Glomerular endothelial cell (primary cell): Measurements from ENCODE around the gene ROPN1L. TPM values are rescaled to one million over a fixed set of nuclear protein-coding genes. Genes with fewer than 3 reads are reported as not detected.
"Not testable (repeated sequence)": the region's sequence is repeated elsewhere in the genome, so short reads cannot be mapped to it uniquely, and the experiment has no call there.

ENCODE experiments used
- DNase-seq: peaks from one replicate; pipeline ENCODE4 v3.0.0-alpha.2; 2011; ENCODE audit warnings: low read depth, low spot score; ENCODE audit errors: extremely low read depth
- total RNA-seq: library from RNA; depleted of rRNA; stranded (reverse); fragments of >200 nt; gene quantifications from 2 replicates; pipeline ENCODE4 v1.2.3, GENCODE V29; 2015

The ROPN1L gene
- total RNA-seq, 1 donor from 2014 or later: 1.5 TPM

DNA sequence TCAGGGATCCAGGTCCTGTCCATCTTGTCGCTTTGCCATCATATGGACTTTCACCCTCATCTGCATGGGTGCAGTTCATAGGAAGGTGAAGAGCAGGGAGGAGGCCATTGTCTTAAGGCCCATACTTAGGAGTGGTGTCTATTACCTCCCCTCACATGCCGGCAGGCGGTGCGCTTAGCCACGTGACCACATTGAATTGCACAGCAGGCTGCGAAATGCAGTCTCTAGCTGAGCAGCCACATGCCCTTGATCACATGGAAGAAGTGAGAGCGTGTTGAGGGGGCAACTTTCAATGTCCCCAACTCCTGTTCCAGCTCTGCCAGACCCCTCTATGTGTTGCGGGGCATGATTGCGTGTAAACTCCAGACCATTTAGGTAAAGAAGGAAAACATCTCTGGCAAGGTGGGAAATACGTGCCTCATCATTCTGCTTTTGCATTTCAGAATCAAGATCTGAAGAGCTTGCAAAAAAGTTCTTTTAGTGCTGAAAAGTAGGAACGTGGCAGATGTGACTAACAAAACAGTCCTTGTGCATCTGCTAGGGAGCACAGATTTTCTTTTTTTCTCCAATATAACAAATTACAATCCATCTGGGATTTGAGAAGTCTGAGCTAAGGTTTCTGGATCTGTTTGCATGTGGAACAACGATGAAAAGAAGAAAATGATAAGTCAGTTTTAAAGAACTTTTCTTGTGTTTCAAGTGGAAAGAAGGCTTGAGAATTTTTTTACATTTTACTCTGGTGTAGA is 34.4 kb downstream of the ROPN1L start:
- DNase-seq: no peak

- no peak for DNase-seq
These were observed 35.2 kb downstream of the ROPN1L start for GRCh38 chr5:10476878-10477277.

DNA sequence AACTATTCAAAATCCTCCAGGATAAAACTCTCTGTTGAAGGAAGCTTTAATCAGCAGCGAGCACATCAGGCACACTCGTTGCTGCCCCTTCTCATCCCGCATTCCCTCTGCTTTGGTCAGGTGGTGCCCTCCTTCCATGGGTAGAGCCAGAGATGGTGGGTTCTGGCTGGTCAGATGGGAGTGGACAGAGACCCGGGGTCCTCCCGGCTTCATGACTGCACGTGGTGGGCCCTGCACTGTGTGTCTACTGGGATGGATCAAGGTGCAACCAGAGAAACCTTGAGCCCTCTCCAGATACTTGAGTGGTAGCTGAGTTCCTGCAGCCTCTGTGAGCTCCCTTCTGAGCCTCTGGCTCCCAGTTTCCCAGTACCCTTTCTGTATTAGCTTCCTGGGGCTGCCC is 36.3 kb downstream of the ROPN1L start:
- no peak for DNase-seq

- no peak for DNase-seq
These were observed 36.8 kb downstream of the ROPN1L start for GRCh38 chr5:10478436-10478835.

- no peak for DNase-seq
These were observed 37.6 kb downstream of the ROPN1L start for GRCh38 chr5:10479154-10479721.

DNA sequence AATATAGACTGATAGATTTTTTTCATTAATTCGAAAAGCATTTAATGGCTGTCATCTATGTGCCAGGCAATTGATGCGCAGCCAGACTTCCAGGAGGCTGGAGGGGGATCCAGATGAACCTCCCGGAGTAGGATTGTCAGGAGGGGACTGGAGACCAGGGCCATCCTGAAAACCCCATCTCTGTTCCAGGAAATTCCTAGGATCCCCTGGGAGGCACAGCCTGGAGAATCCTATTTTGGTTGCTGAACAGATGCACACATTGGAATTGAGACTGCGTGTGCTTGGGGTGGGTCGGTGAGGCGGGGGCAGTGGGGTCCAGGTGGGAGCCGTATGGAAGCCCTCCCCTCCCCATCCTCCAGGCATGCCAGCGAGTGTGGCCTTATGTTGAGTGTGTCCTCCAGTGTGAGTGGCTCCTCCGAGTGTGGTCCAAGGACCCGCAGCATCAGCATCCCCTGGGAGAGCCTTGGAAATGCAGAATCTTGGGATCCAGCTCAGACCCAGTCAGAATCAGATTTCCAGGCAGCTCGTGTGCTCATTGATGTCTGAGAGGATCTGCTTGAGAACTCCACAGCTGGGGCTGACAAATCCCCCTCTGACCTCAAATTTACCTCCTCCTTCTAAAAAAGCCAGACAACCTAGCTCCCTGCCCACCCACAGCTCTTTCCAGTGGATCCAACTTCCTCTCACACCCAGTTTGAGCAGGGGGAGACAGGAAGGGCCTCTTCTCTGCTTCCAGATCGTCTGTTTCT is 38.7 kb downstream of the ROPN1L start:
- no peak for DNase-seq

- no peak for DNase-seq
These were observed 39.7 kb downstream of the ROPN1L start for GRCh38 chr5:10481241-10481935.

DNA sequence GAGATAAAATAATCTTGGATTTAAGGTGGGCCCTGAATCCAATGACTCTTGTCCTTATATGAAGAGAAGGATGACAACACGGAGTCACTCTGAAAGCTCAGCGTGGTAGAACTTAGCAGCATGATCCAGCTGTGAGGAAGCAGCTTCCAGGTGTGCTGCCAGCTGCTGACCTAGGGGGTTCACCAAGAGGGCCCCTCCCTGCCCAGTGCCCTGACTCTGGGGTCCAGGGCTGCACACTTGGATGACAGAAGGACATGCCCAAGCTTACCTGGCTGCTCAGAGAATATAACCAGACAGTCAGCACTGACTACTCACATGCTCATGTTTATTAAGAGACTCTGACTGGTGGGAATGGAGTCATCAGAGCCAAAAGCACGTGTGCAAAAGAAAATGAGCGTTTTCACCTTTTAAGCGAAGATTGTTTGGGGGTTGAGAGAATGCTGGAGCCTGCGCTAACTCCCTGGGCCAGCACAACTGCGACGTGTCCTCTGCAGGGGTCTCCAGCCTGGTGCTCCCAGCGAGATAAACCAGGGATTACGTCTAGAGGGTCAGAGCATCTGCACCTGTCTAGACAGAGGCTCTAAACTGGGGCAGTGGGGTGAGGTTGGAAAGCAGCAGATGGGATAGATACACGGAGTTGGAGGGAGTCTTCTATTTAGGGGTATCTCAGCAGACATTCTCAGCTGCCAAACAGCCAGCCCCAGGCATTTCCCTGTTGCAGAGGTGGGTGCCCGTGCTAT is 41.3 kb downstream of the ROPN1L start:
- DNase-seq: no peak

- no peak for DNase-seq
These were observed 43.1 kb downstream of the ROPN1L start for GRCh38 chr5:10484774-10485141.

GRCh38 chr5:10485142-10485795 is 43.6 kb downstream of the ROPN1L start:
- DNase-seq: peak; percentile 18

DNA sequence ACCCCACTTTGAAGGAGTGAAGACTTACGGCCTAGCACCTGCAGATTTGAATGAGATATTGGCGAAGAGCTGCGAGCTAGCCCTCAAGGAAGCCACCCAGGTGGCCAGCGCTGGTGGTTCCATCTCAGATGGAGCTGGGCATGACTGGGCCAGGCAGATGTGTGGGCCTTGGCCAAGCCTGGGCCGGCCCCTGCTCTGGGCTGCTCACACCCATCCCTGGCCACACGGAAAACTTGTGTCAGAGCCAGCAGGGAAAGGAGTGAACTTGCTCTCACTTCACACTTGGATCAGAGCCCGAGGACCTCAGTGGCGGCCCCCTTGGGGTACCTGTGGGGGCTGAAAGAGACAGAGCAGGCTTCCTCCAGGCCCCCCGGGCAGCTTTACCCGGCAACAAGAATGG is 44.2 kb downstream of the ROPN1L start:
- no peak for DNase-seq

DNA sequence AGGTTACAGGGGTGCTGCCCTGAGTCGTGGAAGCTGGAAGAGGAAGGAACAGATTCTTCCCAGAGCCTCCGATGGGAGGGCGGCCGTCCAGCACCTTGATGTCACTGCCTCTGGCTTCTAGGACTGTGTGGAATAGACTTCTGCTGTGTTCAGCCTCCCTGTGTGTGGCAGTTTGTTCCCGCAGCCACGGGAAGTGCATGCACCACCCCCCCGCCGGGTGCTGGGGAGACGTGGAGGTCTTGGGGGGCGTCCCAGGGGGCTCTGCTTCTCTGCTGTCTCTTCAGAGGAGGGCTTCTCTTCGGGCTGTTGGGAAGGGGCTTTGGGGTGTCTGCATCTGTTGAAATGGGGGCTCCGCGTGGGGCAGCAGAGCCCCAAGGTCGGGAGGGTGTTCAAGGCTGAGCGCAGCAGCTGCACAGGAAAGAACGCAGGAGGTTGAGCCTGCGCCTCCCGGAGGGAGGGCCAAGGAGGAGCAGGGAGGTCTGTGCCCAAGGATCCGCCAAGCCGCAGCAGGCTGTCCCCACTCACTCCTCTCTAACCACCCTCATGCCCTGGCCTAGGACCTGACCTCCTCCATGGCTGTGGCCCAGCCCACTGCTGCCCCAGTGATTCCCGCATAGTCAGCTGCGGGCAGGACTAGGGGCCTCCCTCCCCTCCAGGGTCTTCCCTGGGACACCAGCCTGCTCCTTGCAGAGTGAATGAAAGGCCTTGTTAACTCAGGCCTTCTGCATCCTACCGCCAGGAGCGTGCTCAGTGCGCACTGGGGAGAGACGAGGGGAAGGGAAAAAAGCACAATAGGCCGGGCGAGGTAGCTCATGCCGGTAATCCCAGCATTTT is 45.0 kb downstream of the ROPN1L start:
- DNase-seq: no peak

- DNase-seq: no peak
These were observed 46.5 kb downstream of the ROPN1L start for GRCh38 chr5:10488144-10488543.

DNA sequence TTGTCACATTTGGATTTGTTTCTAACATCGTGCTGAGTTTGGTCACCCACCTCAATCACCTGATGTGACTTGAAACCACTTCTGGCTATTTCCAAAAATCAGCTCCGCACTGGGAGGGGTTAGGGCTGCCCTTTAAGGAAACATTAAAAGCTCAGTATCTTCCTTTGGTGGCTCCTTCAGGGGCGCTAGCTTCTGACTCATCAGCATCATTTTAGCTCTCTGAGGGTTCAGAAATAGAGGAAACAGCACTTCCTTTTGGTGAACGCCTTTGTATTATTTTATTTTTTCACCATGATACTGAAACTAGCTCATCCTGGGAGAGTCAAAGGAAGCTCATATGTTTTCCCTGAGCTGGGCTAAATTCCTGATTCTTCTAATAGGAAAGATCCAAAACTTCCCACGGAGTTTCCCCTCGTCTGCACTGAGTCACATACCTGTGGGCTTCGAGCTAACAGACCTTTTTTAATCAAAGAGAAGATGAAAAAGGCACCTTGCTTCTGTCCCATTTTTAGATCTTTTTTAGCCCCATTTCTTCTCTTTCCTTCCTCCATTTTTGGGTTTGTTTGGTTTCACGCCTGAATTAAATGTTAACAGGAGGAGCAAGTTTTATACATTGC is 48.2 kb downstream of the ROPN1L start:
- no peak for DNase-seq

- no peak for DNase-seq
These were observed 49.4 kb downstream of the ROPN1L start for GRCh38 chr5:10490927-10491672.

GRCh38 chr5:10491673-10492026 is 50.0 kb downstream of the ROPN1L start:
- no peak for DNase-seq

GRCh38 chr5:10493884-10494283 is 52.2 kb downstream of the ROPN1L start:
- DNase-seq: no peak

DNA sequence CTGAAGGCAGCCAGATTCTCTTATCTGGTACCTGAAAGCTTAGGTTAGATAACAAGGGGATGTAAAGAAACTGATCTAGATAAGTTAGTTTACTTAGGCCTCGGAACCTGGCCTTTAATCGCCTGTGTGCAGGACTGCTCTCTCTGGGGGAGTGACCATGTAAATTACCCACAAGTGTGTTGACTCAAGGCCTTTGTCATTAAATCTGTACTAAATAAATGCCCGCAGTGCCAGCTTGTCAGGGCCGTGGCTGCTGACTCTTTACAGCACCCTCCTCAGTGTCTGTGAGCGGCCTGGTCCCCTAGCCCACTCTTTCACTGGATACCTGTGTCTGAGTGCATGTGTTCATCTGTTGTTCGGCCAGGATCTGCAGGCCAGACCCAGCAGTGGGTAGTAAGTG is 52.8 kb downstream of the ROPN1L start:
- not testable (repeated sequence) for DNase-seq
